GM12878 (cell line): Measurements from ENCODE around the gene SLC25A39. TPM values are rescaled to one million over a fixed set of nuclear protein-coding genes. Genes with fewer than 3 reads are reported as not detected.

Source experiments
- ATAC-seq: fragments of 200-7000 bp; cut with Tn5 transposase; 3 replicates; pipeline ENCODE4 v1.9.1; 2020; ENCODE audit warnings: mild to moderate bottlenecking, moderate library complexity
- BruUV-seq: library from RNA; stranded (reverse); fragments of 400-500 nt; replicated peaks from 2 replicates; lab custom pipeline; 2021; lab: Mats Ljungman, UMichigan
- CTCF ChIA-PET: fragments of 300-600 bp; sonication (Branson Sonifier 250); formaldehyde crosslinking; extraction: SDS; loops from one replicate; lab custom pipeline; 2021; ENCODE audit warnings: inconsistent platforms; lab: Yijun Ruan, JAX
- POLR2A ChIA-PET: fragments of 350-600 bp; formaldehyde crosslinking; extraction: SDS; loops from one replicate; lab custom pipeline; 2021; ENCODE audit warnings: inconsistent platforms; lab: Charles Lee
- RAD21 ChIA-PET: fragments of 300-600 bp; sonication (Branson Sonifier 250); formaldehyde crosslinking; loops from one replicate; lab custom pipeline; 2023; ENCODE audit warnings: antibody characterized with exemption; ENCODE audit not compliant: unreplicated experiment; lab: Charles Lee
- SMC1A ChIA-PET: fragments of 300-600 bp; sonication (Branson Sonifier 250); formaldehyde crosslinking; loops from one replicate; lab custom pipeline; 2023; ENCODE audit not compliant: unreplicated experiment, uncharacterized antibody; lab: Charles Lee
- DNase-seq: peaks from one replicate; pipeline ENCODE4 v3.0.0-alpha.2; 2011; ENCODE audit warnings: low read depth, low spot score
- FAIRE-seq: peaks from 3 replicates; lab custom pipeline; 2011; peaks lifted over from hg19 to GRCh38; lab: Jason Lieb, UNC
- H2AFZ ChIP-seq: 2 replicates; pipeline ENCODE4 v1.6.0; 2011; ENCODE audit warnings: low read depth, low read length, control low read depth; ENCODE audit not compliant: control insufficient read depth
- H3K27ac ChIP-seq: 2 replicates; pipeline ENCODE4 v1.5.1; 2011; ENCODE audit warnings: control low read depth; ENCODE audit not compliant: control insufficient read depth, insufficient read depth
- H3K27me3 ChIP-seq, 2 experiments: replicated peaks in 1 of 2; 2 replicates each; pipeline versions ENCODE4 v1.6.0 to v1.6.1; 2011; ENCODE audit warnings: low read length in 1 of 2; ENCODE audit not compliant: control insufficient read depth in 2 of 2, insufficient read depth in 2 of 2
- H3K36me3 ChIP-seq, 2 experiments: 2 replicates each; pipeline ENCODE4 v1.5.1; 2011; ENCODE audit warnings: low read length in 1 of 2; ENCODE audit not compliant: control insufficient read depth in 2 of 2, insufficient read depth in 2 of 2
- H3K4me1 ChIP-seq: 2 replicates; pipeline ENCODE4 v1.6.1; 2011; ENCODE audit warnings: mild to moderate bottlenecking, low read length, moderate library complexity, mixed read lengths; ENCODE audit not compliant: control insufficient read depth, insufficient read depth
- H3K4me2 ChIP-seq: 2 replicates; pipeline ENCODE4 v1.6.0; 2011; ENCODE audit warnings: control low read depth; ENCODE audit not compliant: control insufficient read depth, insufficient read depth
- H3K4me3 ChIP-seq: fragments of 200-600 bp; sonication (generic); 2 replicates; pipeline ENCODE4 v1.5.1; 2016
- H3K79me2 ChIP-seq: 2 replicates; pipeline ENCODE4 v1.6.0; 2011; ENCODE audit warnings: low read length; ENCODE audit not compliant: control insufficient read depth, insufficient read depth
- H3K9ac ChIP-seq: 2 replicates; pipeline ENCODE4 v1.8.0; 2011; ENCODE audit warnings: low read length, control low read depth, mixed read lengths; ENCODE audit not compliant: control insufficient read depth, insufficient read depth
- H3K9me3 ChIP-seq: replicated peaks from 3 replicates; pipeline ENCODE4 v1.5.1; 2011; ENCODE audit warnings: mild to moderate bottlenecking, low read length; ENCODE audit not compliant: control insufficient read depth, insufficient read depth
- H4K20me1 ChIP-seq: 2 replicates; pipeline ENCODE4 v1.6.0; 2011; ENCODE audit not compliant: control insufficient read depth, insufficient read depth
- ATF7 ChIP-seq: fragments of 450-650 bp; IDR thresholded peaks from 2 replicates; pipeline ENCODE4 v1.6.1; 2016; ENCODE audit warnings: low read depth, mild to moderate bottlenecking
- FOXK2 ChIP-seq: fragments of 450-650 bp; IDR thresholded peaks from 2 replicates; pipeline ENCODE4 v1.6.1; 2017; ENCODE audit warnings: mild to moderate bottlenecking, moderate library complexity
- HDAC2 ChIP-seq: fragments of 200-600 bp; sonication (generic); IDR thresholded peaks from 2 replicates; pipeline ENCODE4 v1.6.1; 2017
- HDAC6 ChIP-seq: fragments of 200-600 bp; sonication (generic); IDR thresholded peaks from one replicate; pipeline ENCODE4 v1.8.0; 2017; ENCODE audit warnings: antibody characterized with exemption; ENCODE audit not compliant: unreplicated experiment
- MEF2A ChIP-seq: IDR thresholded peaks from 2 replicates; pipeline ENCODE4 v1.6.1; 2011; ENCODE audit warnings: low read depth, mild to moderate bottlenecking, low read length, moderate library complexity; ENCODE audit not compliant: insufficient read depth
- MTA2 ChIP-seq: fragments of 450-650 bp; IDR thresholded peaks from 2 replicates; pipeline ENCODE4 v1.6.1; 2016; ENCODE audit warnings: low read depth, mild to moderate bottlenecking, moderate library complexity
- NFYA ChIP-seq: IDR thresholded peaks from 2 replicates; pipeline ENCODE4 v1.6.1; 2011; ENCODE audit warnings: low read depth, mild to moderate bottlenecking, low read length, improper control_type of control experiment, borderline replicate concordance
- NR2C1 ChIP-seq: fragments of 450-650 bp; IDR thresholded peaks from 2 replicates; pipeline ENCODE4 v1.6.1; 2017; ENCODE audit warnings: antibody characterized with exemption, mild to moderate bottlenecking, moderate library complexity
- NR2F1 ChIP-seq: fragments of 450-650 bp; conservative IDR thresholded peaks from 2 replicates; pipeline ENCODE4 v1.6.1; 2017; ENCODE audit warnings: mild to moderate bottlenecking
- SIX5 ChIP-seq: IDR thresholded peaks from 2 replicates; pipeline ENCODE4 v1.6.1; 2011; ENCODE audit warnings: mild to moderate bottlenecking, low read depth, low read length, moderate library complexity; ENCODE audit not compliant: severe bottlenecking
- SMAD1 ChIP-seq: fragments of 450-650 bp; IDR thresholded peaks from 2 replicates; pipeline ENCODE4 v1.6.1; 2018; ENCODE audit warnings: mild to moderate bottlenecking, low read depth; ENCODE audit not compliant: partially characterized antibody
- WGBS: methylation state at CpG from one replicate; pipeline ENCODE4 v1.1.6; 2016; ENCODE audit warnings: low lambda C conversion rate; ENCODE audit not compliant: insufficient replicate concordance, insufficient coverage; ENCODE audit errors: missing lambda C conversion rate; 5-methylcytosine and 5-hydroxymethylcytosine counted together
- in situ Hi-C: fragments of 300-500 bp; cut with MboI; formaldehyde crosslinking; loops from 9 replicates; pipeline ENCODE4 v1.14.3; 2018; ENCODE audit warnings: mixed read lengths
- intact Hi-C: fragments of 100-400 bp; cut with micrococcal nuclease; formaldehyde crosslinking; loops from one replicate; pipeline ENCODE4 v1.14.2; 2022; ENCODE audit not compliant: unreplicated experiment
- polyA plus RNA-seq, 11 experiments: library from polyadenylated mRNA; depleted of rRNA in 4 of 11; unstranded in 6 of 11; stranded (reverse) in 5 of 11; fragments of >200 nt; fragmentation: Nextera tagmentation in 4 of 11; fragmentation: Illumina TruSeq in 1 of 11; extraction: Ambion mirVana in 4 of 11; extraction: Trizol in 1 of 11; gene quantifications; 1 replicate in 1 of 11; 2 replicates in 10 of 11; pipeline versions ENCODE4 v1.2.1 to v1.2.3, GENCODE V29; 2011 to 2016; ENCODE audit warnings: inconsistent platforms in 2 of 11, missing spikeins in 2 of 11, low read depth in 1 of 11
- total RNA-seq, 4 experiments: library from RNA; depleted of rRNA in 3 of 4; stranded (reverse); fragments of >200 nt in 3 of 4; fragmentation: Illumina TruSeq in 1 of 4; extraction: Trizol in 1 of 4; gene quantifications; 2 replicates each; pipeline versions ENCODE4 v1.2.1 to v1.2.3, GENCODE V29; 2013 to 2021
- TF ChIP-seq, protein P1 (sequence below), 3 experiments: IDR thresholded peaks in 2 of 3; conservative IDR thresholded peaks in 1 of 3; 2 replicates each; pipeline ENCODE4 v1.5.1; 2011; ENCODE audit warnings: low read depth in 3 of 3, low read length in 3 of 3, mild to moderate bottlenecking in 3 of 3, control low read depth in 2 of 3, moderate library complexity in 2 of 3, inconsistent platforms in 1 of 3, mixed read lengths in 1 of 3; ENCODE audit not compliant: control insufficient read depth in 2 of 3, insufficient read depth in 1 of 3; ENCODE audit errors: extremely low read depth in 1 of 3
- TF ChIP-seq, protein P2 (sequence below): fragments of 450-650 bp; IDR thresholded peaks from 2 replicates; pipeline ENCODE4 v1.6.1; 2016; ENCODE audit warnings: mild to moderate bottlenecking
- TF ChIP-seq, protein P3 (sequence below): IDR thresholded peaks from 2 replicates; pipeline ENCODE4 v1.6.1; 2011; ENCODE audit warnings: borderline replicate concordance, low read depth, mild to moderate bottlenecking, moderate library complexity, low read length; ENCODE audit not compliant: insufficient read depth, poor library complexity, severe bottlenecking
- TF ChIP-seq, protein P4 (sequence below): fragments of 450-650 bp; formaldehyde crosslinking; IDR thresholded peaks from 2 replicates; pipeline ENCODE4 v1.5.0; 2022; ENCODE audit warnings: mild to moderate bottlenecking, missing genetic modification characterization

SLC25A39 gene
- total and polyA plus RNA-seq, 10 of the 15 experiments (the other 5 are each of a cell fraction or from before 2014, with no cell fraction given): 3.5 to 270 (median 150) TPM

DNA sequence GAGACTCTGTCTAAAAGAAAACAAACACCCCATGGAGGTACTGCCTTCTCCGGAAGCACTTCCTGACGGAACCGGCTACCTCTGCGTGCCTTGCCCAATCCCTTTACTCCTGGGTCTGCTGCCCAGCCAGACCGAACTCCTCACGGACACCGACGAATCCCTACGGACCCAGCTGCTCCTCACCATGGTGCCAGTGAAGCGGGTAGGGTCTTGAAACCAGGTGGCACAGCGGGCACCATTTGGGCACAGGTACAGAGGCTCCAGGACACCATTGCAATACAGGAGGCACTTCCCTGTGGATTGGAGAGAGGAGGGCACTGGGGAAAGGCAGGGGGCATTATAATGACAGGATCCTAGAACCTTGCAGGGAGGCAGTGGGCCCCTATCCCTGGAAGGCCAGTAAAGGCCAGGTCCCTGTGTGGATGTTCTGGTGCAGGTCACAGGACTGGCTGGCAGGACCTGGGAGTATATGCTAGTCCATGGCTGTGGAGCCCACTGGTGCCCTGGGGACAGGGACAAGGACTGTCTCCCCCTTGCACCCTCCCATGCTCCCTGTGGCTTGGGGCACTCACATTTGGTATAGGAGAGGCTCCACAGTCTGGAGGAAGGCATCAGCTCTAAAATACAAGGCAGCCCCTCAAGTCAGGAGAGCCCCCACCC lies 2.3 kb downstream of the SLC25A39 start:
- Histone ChIP-seq H3K27me3 (0 out of 4 replicates have a peak, but pooled peaks cover 0 to under 1% of the 10 kb centered on the region in 2 experiments), H3K36me3 (peaks cover 8 to 19% of the 10 kb centered on the region in 2 experiments; a peak in 3 of 4 replicates), H4K20me1 (no peaks in the 10 kb centered on the region), H3K27ac (no peak overlapping the region), H3K9ac (no peak overlapping the region), H2AFZ (no peak overlapping the region), H3K4me3 (no peak overlapping the region), H3K4me1 (0 out of 2 replicates have a peak, but pooled peaks cover 3% of the 10 kb centered on the region), H3K9me3 (no peaks in the 10 kb centered on the region), H3K79me2 (peaks cover 26% of the 10 kb centered on the region), H3K4me2 (no peak overlapping the region)
- ATAC-seq: no peak
- WGBS: 93% methylated on average over 11 of the region's 11 CpGs
- RAD21 ChIA-PET: interaction anchor here (2.0 kb wide), 1 partner anchor 113 kb away, joined by 4 read pairs; no protein-coding TSS in a partner anchor
- TF ChIP-seq HDAC2: no peak
- TF ChIP-seq, protein P1, sequence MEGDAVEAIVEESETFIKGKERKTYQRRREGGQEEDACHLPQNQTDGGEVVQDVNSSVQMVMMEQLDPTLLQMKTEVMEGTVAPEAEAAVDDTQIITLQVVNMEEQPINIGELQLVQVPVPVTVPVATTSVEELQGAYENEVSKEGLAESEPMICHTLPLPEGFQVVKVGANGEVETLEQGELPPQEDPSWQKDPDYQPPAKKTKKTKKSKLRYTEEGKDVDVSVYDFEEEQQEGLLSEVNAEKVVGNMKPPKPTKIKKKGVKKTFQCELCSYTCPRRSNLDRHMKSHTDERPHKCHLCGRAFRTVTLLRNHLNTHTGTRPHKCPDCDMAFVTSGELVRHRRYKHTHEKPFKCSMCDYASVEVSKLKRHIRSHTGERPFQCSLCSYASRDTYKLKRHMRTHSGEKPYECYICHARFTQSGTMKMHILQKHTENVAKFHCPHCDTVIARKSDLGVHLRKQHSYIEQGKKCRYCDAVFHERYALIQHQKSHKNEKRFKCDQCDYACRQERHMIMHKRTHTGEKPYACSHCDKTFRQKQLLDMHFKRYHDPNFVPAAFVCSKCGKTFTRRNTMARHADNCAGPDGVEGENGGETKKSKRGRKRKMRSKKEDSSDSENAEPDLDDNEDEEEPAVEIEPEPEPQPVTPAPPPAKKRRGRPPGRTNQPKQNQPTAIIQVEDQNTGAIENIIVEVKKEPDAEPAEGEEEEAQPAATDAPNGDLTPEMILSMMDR (IDR thresholded peaks at IDR 0.05 in 2 of 3, conservative IDR thresholded peaks at IDR 0.05 in 1 of 3; ENCODE audit: control insufficient read depth in 2 of 3, extremely low read depth in 1 of 3, insufficient read depth in 1 of 3, low read depth in 3 of 3, low read length in 3 of 3): no peak
- no peak for TF ChIP-seq MTA2
- no peak for TF ChIP-seq NR2C1
- TF ChIP-seq, protein P2, sequence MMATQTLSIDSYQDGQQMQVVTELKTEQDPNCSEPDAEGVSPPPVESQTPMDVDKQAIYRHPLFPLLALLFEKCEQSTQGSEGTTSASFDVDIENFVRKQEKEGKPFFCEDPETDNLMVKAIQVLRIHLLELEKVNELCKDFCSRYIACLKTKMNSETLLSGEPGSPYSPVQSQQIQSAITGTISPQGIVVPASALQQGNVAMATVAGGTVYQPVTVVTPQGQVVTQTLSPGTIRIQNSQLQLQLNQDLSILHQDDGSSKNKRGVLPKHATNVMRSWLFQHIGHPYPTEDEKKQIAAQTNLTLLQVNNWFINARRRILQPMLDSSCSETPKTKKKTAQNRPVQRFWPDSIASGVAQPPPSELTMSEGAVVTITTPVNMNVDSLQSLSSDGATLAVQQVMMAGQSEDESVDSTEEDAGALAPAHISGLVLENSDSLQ: no peak
- TF ChIP-seq, protein P3, sequence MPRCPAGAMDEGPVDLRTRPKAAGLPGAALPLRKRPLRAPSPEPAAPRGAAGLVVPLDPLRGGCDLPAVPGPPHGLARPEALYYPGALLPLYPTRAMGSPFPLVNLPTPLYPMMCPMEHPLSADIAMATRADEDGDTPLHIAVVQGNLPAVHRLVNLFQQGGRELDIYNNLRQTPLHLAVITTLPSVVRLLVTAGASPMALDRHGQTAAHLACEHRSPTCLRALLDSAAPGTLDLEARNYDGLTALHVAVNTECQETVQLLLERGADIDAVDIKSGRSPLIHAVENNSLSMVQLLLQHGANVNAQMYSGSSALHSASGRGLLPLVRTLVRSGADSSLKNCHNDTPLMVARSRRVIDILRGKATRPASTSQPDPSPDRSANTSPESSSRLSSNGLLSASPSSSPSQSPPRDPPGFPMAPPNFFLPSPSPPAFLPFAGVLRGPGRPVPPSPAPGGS: no peak
- no peak for TF ChIP-seq MEF2A
- TF ChIP-seq FOXK2: no peak
- TF ChIP-seq HDAC6: no peak
- no peak for TF ChIP-seq SIX5
- no peak for TF ChIP-seq NFYA
- TF ChIP-seq ATF7: no peak
- TF ChIP-seq NR2F1: no peak
- TF ChIP-seq SMAD1: no peak
- TF ChIP-seq, protein P4, sequence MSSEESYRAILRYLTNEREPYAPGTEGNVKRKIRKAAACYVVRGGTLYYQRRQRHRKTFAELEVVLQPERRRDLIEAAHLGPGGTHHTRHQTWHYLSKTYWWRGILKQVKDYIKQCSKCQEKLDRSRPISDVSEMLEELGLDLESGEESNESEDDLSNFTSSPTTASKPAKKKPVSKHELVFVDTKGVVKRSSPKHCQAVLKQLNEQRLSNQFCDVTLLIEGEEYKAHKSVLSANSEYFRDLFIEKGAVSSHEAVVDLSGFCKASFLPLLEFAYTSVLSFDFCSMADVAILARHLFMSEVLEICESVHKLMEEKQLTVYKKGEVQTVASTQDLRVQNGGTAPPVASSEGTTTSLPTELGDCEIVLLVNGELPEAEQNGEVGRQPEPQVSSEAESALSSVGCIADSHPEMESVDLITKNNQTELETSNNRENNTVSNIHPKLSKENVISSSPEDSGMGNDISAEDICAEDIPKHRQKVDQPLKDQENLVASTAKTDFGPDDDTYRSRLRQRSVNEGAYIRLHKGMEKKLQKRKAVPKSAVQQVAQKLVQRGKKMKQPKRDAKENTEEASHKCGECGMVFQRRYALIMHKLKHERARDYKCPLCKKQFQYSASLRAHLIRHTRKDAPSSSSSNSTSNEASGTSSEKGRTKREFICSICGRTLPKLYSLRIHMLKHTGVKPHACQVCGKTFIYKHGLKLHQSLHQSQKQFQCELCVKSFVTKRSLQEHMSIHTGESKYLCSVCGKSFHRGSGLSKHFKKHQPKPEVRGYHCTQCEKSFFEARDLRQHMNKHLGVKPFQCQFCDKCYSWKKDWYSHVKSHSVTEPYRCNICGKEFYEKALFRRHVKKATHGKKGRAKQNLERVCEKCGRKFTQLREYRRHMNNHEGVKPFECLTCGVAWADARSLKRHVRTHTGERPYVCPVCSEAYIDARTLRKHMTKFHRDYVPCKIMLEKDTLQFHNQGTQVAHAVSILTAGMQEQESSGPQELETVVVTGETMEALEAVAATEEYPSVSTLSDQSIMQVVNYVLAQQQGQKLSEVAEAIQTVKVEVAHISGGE (CRISPR knock-in tag): no peak
- intact Hi-C loops: no loop called here
- no peak for FAIRE-seq
- BruUV-seq: no TSS peak
- SMC1A ChIA-PET: interaction anchor here (1.8 kb wide), 1 partner anchor 112 kb away, joined by 4 read pairs; no protein-coding TSS in a partner anchor
- in situ Hi-C loops: no loop called here
- CTCF ChIA-PET: no interaction called here
- POLR2A ChIA-PET: interaction anchor here (0.6 kb wide), 1 partner anchor 101 kb away, joined by 3 read pairs; no protein-coding TSS in a partner anchor
- no peak for DNase-seq
